NCI-H2107 (cell line): ENCODE measurements around the gene ZHX3.

Experiments
- DNase-seq: peaks from one replicate; lab custom pipeline; 2025; lab: John Stamatoyannopoulos, UW

The ZHX3 gene

GRCh38 chr20:41300383-41300782 lies 17.1 kb downstream of the ZHX3 start:
- no peak for DNase-seq

- DNase-seq = no peak
Observed at GRCh38 chr20:41299899-41300298, 17.6 kb downstream of the ZHX3 start.

GRCh38 chr20:41293269-41294037 lies 24.1 kb downstream of the ZHX3 start:
- no peak for DNase-seq

- no peak for DNase-seq
Observed at GRCh38 chr20:41290804-41291389, 26.6 kb downstream of the ZHX3 start.

- DNase-seq = no peak
Observed at GRCh38 chr20:41287327-41287726, 30.2 kb downstream of the ZHX3 start.

- no peak for DNase-seq
Observed at GRCh38 chr20:41286240-41286851, 31.2 kb downstream of the ZHX3 start.

GRCh38 chr20:41279546-41280225 lies 37.8 kb downstream of the ZHX3 start:
- DNase-seq = no peak

- DNase-seq = no peak
Observed at GRCh38 chr20:41278936-41279335, 38.6 kb downstream of the ZHX3 start.

GRCh38 chr20:41277049-41277448 lies 40.5 kb downstream of the ZHX3 start:
- DNase-seq = no peak

GRCh38 chr20:41276317-41276751 lies 41.2 kb downstream of the ZHX3 start:
- DNase-seq = no peak

GRCh38 chr20:41275301-41275731 lies 42.2 kb downstream of the ZHX3 start:
- no peak for DNase-seq

GRCh38 chr20:41274152-41274551 lies 43.4 kb downstream of the ZHX3 start:
- DNase-seq = no peak

- DNase-seq = no peak
Observed at GRCh38 chr20:41273445-41273844, 44.1 kb downstream of the ZHX3 start.

- no peak for DNase-seq
Observed at GRCh38 chr20:41272339-41272738, 45.2 kb downstream of the ZHX3 start.

- no peak for DNase-seq
Observed at GRCh38 chr20:41268917-41269652, 48.4 kb downstream of the ZHX3 start.

- no peak for DNase-seq
Observed at GRCh38 chr20:41268402-41268801, 49.1 kb downstream of the ZHX3 start.

- no peak for DNase-seq
Observed at GRCh38 chr20:41265938-41266337, 51.6 kb downstream of the ZHX3 start.

- DNase-seq = no peak
Observed at GRCh38 chr20:41264819-41265218, 52.7 kb downstream of the ZHX3 start.

- DNase-seq = no peak
Observed at GRCh38 chr20:41261790-41262717, 55.5 kb downstream of the ZHX3 start.

- no peak for DNase-seq
Observed at GRCh38 chr20:41261260-41261659, 56.3 kb downstream of the ZHX3 start.

GRCh38 chr20:41260734-41261220 lies 56.8 kb downstream of the ZHX3 start:
- no peak for DNase-seq
